GM12874 (cell line): ENCODE measurements around the gene STRN.

ENCODE experiments used
- CTCF ChIP-seq: IDR thresholded peaks from 2 replicates; pipeline ENCODE4 v1.5.1; 2011; ENCODE audit warnings: low read depth, mild to moderate bottlenecking, control low read depth, low read length, moderate library complexity; ENCODE audit not compliant: insufficient read depth

STRN gene

GRCh38 chr2:36800381-36800780 is 166.0 kb downstream of the STRN start:
- no peak for TF ChIP-seq CTCF

DNA sequence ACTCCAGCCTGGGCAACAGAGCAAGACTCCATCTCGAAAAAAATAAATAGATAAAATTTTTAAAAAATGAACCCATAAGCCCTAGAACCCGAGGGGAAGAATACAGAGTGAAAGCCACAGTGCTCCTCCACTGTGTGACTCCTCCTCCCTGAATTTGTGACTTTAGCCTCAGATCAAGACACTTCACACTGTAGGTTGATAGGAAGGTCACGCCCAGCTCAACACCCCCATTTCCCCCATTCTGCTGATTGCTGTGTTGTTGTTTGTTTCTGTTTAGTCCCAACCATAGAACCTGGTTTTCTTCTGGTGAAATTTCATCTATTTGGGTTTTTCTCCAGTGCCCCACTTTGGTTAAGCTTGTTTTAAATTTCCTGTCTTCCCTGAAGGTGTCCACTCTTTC is 167.6 kb downstream of the STRN start:
- TF ChIP-seq CTCF, result no peak

GRCh38 chr2:36797324-36798070 is 168.8 kb downstream of the STRN start:
- no peak for TF ChIP-seq CTCF
